ENCODE results near the gene CUEDC2. TPM values are rescaled to one million over a fixed set of nuclear protein-coding genes. Genes with fewer than 3 reads are reported as not detected.

CUEDC2 gene
- total and polyA plus RNA-seq, 3 donors from 2014 or later = 49.0 to 76.0 (median 70.5) TPM

GRCh38 chr10:102461187-102462054 is 29.0 kb upstream of the CUEDC2 start:
- whole genome bisulfite sequencing, 2 donors = 1 to 4% methylated on average over 45 to 54 of the region's 54 CpGs
- Histone ChIP-seq H3K36me3 (ENCODE audit: low read depth, missing control alignments) (no peaks in the 10 kb centered on the region), H3K4me1 (peaks cover 12% of the 10 kb centered on the region), H3K27me3 (no peaks in the 10 kb centered on the region), H3K27ac (no peak overlapping the region), H3K4me3 (peak overlapping the region; percentile 56 to 62), H3K9me3 (no peaks in the 10 kb centered on the region)
- DNase-seq = peak; percentile 94
- no peak for TF ChIP-seq POLR2A (IDR thresholded peaks at IDR 0.05)
- TF ChIP-seq CTCF (IDR thresholded peaks at IDR 0.05) = no peak
- intact Hi-C loops (cut with DNase I; ENCODE audit: low total_unique reads) = no loop called here

GRCh38 chr10:102460836-102461186 is 28.4 kb upstream of the CUEDC2 start:
- H3K9me3 ChIP-seq = no peaks in the 10 kb centered on the region
- H3K27me3 ChIP-seq = no peaks in the 10 kb centered on the region
- no peaks in the 10 kb centered on the region for H3K36me3 ChIP-seq (ENCODE audit: low read depth, missing control alignments)
- intact Hi-C loops (cut with DNase I; ENCODE audit: low total_unique reads) = no loop called here
- H3K27ac ChIP-seq = no peak overlapping the region
- peaks cover 12% of the 10 kb centered on the region for H3K4me1 ChIP-seq
- DNase-seq = no peak
- no peak for TF ChIP-seq CTCF (IDR thresholded peaks at IDR 0.05)
- TF ChIP-seq POLR2A (IDR thresholded peaks at IDR 0.05) = no peak
- WGBS, 2 donors = 19% methylated on average over 8 of the region's 8 CpGs
- peak overlapping the region; percentile 56 to 62 for H3K4me3 ChIP-seq

GRCh38 chr10:102458656-102459055 is 26.3 kb upstream of the CUEDC2 start:
- no peaks in the 10 kb centered on the region for H3K9me3 ChIP-seq
- peaks cover 12% of the 10 kb centered on the region for H3K4me1 ChIP-seq
- no peak for DNase-seq
- H3K36me3 ChIP-seq (ENCODE audit: low read depth, missing control alignments) = no peaks in the 10 kb centered on the region
- H3K27ac ChIP-seq = no peak overlapping the region
- H3K27me3 ChIP-seq = no peaks in the 10 kb centered on the region
- intact Hi-C loops (cut with DNase I; ENCODE audit: low total_unique reads) = no loop called here
- WGBS, 2 donors = 79 to 86% methylated on average over 4 of the region's 4 CpGs
- no peak overlapping the region for H3K4me3 ChIP-seq
- no peak for TF ChIP-seq CTCF (IDR thresholded peaks at IDR 0.05)
- no peak for TF ChIP-seq POLR2A (IDR thresholded peaks at IDR 0.05)

GRCh38 chr10:102457591-102458150 is 25.3 kb upstream of the CUEDC2 start:
- Histone ChIP-seq H3K27me3 (no peaks in the 10 kb centered on the region), H3K9me3 (no peaks in the 10 kb centered on the region), H3K4me3 (no peak overlapping the region), H3K4me1 (peaks cover 8% of the 10 kb centered on the region), H3K36me3 (ENCODE audit: low read depth, missing control alignments) (no peaks in the 10 kb centered on the region), H3K27ac (no peak overlapping the region)
- no peak for DNase-seq
- TF ChIP-seq POLR2A (IDR thresholded peaks at IDR 0.05) = no peak
- no peak for TF ChIP-seq CTCF (IDR thresholded peaks at IDR 0.05)
- intact Hi-C loops (cut with DNase I; ENCODE audit: low total_unique reads) = no loop called here
- WGBS, 2 donors = 79 to 86% methylated on average over 9 of the region's 9 CpGs

Data from testis (tissue), 3 donors.